Astrocyte (in vitro differentiated cells and primary cell): Measurements from ENCODE around the gene ATF7. TPM values are rescaled to one million over a fixed set of nuclear protein-coding genes. Genes with fewer than 3 reads are reported as not detected.

Experiments used
- DNase-seq: peaks from one replicate; pipeline ENCODE4 v3.0.0-alpha.2; 2010; ENCODE audit warnings: low read depth
- FAIRE-seq: peaks from 2 replicates; lab custom pipeline; 2011; peaks lifted over from hg19 to GRCh38; lab: Jason Lieb, UNC
- H2AFZ ChIP-seq: 2 replicates; pipeline ENCODE4 v1.6.0; 2012; ENCODE audit warnings: low read depth, low read length, inconsistent platforms
- H3K27ac ChIP-seq: 2 replicates; pipeline ENCODE4 v1.5.1; 2011; ENCODE audit warnings: low read depth, low read length, inconsistent platforms
- H3K27me3 ChIP-seq: 2 replicates; pipeline ENCODE4 v1.6.0; 2011; ENCODE audit warnings: low read length, inconsistent platforms; ENCODE audit not compliant: insufficient read depth
- H3K36me3 ChIP-seq: 2 replicates; pipeline ENCODE4 v1.5.1; 2011; ENCODE audit warnings: low read length, inconsistent platforms; ENCODE audit not compliant: insufficient read depth
- H3K4me1 ChIP-seq: 2 replicates; pipeline ENCODE4 v1.5.1; 2011; ENCODE audit warnings: low read length, inconsistent platforms; ENCODE audit not compliant: insufficient read depth
- H3K4me2 ChIP-seq: 2 replicates; pipeline ENCODE4 v1.6.0; 2012; ENCODE audit warnings: low read length, inconsistent platforms
- H3K4me3 ChIP-seq: 2 replicates; pipeline ENCODE4 v1.5.1; 2011; ENCODE audit warnings: low read depth, mild to moderate bottlenecking, low read length, inconsistent platforms; ENCODE audit not compliant: insufficient read depth
- H3K79me2 ChIP-seq: 2 replicates; pipeline ENCODE4 v1.6.0; 2012; ENCODE audit warnings: mild to moderate bottlenecking, low read length, inconsistent platforms; ENCODE audit not compliant: insufficient read depth
- H3K9ac ChIP-seq: 2 replicates; pipeline ENCODE4 v1.6.0; 2012; ENCODE audit warnings: mild to moderate bottlenecking, low read length, inconsistent platforms
- H3K9me3 ChIP-seq: 2 replicates; pipeline ENCODE4 v1.5.1; 2012; ENCODE audit warnings: low read depth, mild to moderate bottlenecking, low read length, inconsistent platforms; ENCODE audit not compliant: insufficient read depth
- H4K20me1 ChIP-seq: 2 replicates; pipeline ENCODE4 v1.6.0; 2012; ENCODE audit warnings: low read length, inconsistent platforms; ENCODE audit not compliant: insufficient read depth
- H3K27ac Mint-ChIP-seq: one replicate; pipeline ENCODE4 v1.8.0; 2021; ENCODE audit warnings: mild to moderate bottlenecking, mixed read lengths; ENCODE audit not compliant: unreplicated experiment
- H3K27me3 Mint-ChIP-seq: one replicate; pipeline ENCODE4 v1.8.0; 2021; ENCODE audit warnings: low read depth, mixed read lengths; ENCODE audit not compliant: unreplicated experiment
- H3K36me3 Mint-ChIP-seq: one replicate; pipeline ENCODE4 v1.8.0; 2021; ENCODE audit warnings: low read depth, mixed read lengths; ENCODE audit not compliant: unreplicated experiment
- H3K4me1 Mint-ChIP-seq: one replicate; pipeline ENCODE4 v1.8.0; 2021; ENCODE audit warnings: low read depth, mixed read lengths; ENCODE audit not compliant: unreplicated experiment
- H3K4me3 Mint-ChIP-seq: one replicate; pipeline ENCODE4 v1.8.0; 2021; ENCODE audit warnings: mild to moderate bottlenecking, moderate library complexity, mixed read lengths; ENCODE audit not compliant: unreplicated experiment
- H3K9me3 Mint-ChIP-seq: one replicate; pipeline ENCODE4 v1.8.0; 2021; ENCODE audit warnings: mild to moderate bottlenecking, mixed read lengths; ENCODE audit not compliant: unreplicated experiment
- CTCF ChIP-seq: IDR thresholded peaks from 2 replicates; pipeline ENCODE4 v1.5.1; 2011; ENCODE audit warnings: low read depth, mild to moderate bottlenecking, inconsistent platforms, low read length, moderate library complexity; ENCODE audit not compliant: insufficient read depth
- EZH2 ChIP-seq: IDR thresholded peaks from 2 replicates; pipeline ENCODE4 v1.6.1; 2012; ENCODE audit warnings: mild to moderate bottlenecking, low read length, inconsistent platforms; ENCODE audit not compliant: insufficient read depth
- total RNA-seq: library from RNA; stranded (reverse); gene quantifications from 2 replicates; pipeline ENCODE4 v1.2.1, GENCODE V29; 2021

Gene ATF7
- total RNA-seq, 1 donor from 2014 or later, result 38.3 TPM

DNA sequence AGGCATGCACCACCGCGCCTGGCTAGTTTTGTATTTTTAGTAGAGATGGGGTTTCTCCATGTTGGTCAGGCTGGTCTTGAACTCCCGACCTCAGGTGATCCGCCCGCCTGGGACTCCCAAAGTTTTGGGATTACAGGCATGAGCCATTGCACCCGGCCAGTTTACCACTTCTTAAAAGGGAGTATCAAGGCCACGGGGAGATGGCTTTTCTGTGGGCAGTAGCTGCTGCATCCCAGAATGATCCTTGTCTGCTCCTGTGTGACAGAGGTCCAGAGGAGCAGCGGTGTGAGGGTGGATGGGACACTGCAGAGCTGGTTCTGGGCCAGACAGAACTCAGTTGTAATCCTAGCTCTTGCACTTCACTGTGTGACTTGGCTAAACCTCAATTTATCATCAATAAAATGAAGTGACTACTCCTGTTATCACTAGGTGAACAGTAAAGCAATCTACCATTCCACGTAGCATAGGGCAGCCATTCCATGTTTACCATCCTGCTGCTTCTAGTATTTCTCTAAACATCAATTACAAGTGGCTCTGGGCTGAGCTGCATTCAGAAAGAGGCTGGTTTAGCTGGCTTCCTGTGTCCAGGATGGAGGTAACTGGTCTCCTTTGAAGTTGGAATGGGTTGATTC is 115.9 kb downstream of the ATF7 start:
- Mint-ChIP-seq H3K27me3 (no peaks in the 10 kb centered on the region), H3K27ac (no peak overlapping the region), H3K36me3 (peaks cover 10% of the 10 kb centered on the region), H3K4me1 (peaks cover 8% of the 10 kb centered on the region), H3K4me3 (no peak overlapping the region), H3K9me3 (no peaks in the 10 kb centered on the region)
- H3K79me2 ChIP-seq, result peaks cover 3% of the 10 kb centered on the region
- no peaks in the 10 kb centered on the region for H3K9me3 ChIP-seq
- H3K4me1 ChIP-seq, result peaks cover 14% of the 10 kb centered on the region
- H4K20me1 ChIP-seq, result no peaks in the 10 kb centered on the region
- DNase-seq (no peak), FAIRE-seq (no peak)
- H2AFZ ChIP-seq, result no peak overlapping the region
- no peaks in the 10 kb centered on the region for H3K27me3 ChIP-seq
- no peak for TF ChIP-seq EZH2
- no peak for TF ChIP-seq CTCF
- peaks cover 31% of the 10 kb centered on the region for H3K36me3 ChIP-seq
- H3K4me3 ChIP-seq, result no peak overlapping the region
- no peak overlapping the region for H3K27ac ChIP-seq
- no peak overlapping the region for H3K9ac ChIP-seq
- no peak overlapping the region for H3K4me2 ChIP-seq

GRCh38 chr12:53508534-53509170 is 117.5 kb downstream of the ATF7 start:
- H3K36me3 ChIP-seq, result peaks cover 20% of the 10 kb centered on the region
- no peak overlapping the region for H3K4me3 Mint-ChIP-seq
- no peak for FAIRE-seq

More at GRCh38 chr12:53508534-53509170, 117.5 kb downstream of the ATF7 start:
- Histone ChIP-seq H3K79me2 (peaks cover 6% of the 10 kb centered on the region), H3K4me2 (no peak overlapping the region), H4K20me1 (no peaks in the 10 kb centered on the region), H3K27ac (no peak overlapping the region), H3K27me3 (no peaks in the 10 kb centered on the region), H3K9me3 (no peaks in the 10 kb centered on the region), H3K4me3 (no peak overlapping the region), H2AFZ (no peak overlapping the region), H3K9ac (no peak overlapping the region), H3K4me1 (peaks cover 22% of the 10 kb centered on the region)
- peak overlapping the region; percentile 69 for H3K27ac Mint-ChIP-seq
- peaks cover 11% of the 10 kb centered on the region for H3K36me3 Mint-ChIP-seq
- H3K4me1 Mint-ChIP-seq, result peaks cover 10% of the 10 kb centered on the region
- no peak for DNase-seq
- H3K27me3 Mint-ChIP-seq, result no peaks in the 10 kb centered on the region
- H3K9me3 Mint-ChIP-seq, result no peaks in the 10 kb centered on the region
- TF ChIP-seq CTCF (peak; percentile 90), EZH2 (no peak)
